ES-I3 (cell line): Measurements from ENCODE around the gene LMBRD1.
"Not testable (repeated sequence)": the region's sequence is repeated elsewhere in the genome, so short reads cannot be mapped to it uniquely, and the experiment has no call there.

ENCODE experiments used
- H3K36me3 ChIP-seq: 2 replicates; pipeline ENCODE4 v1.6.1; 2013; ENCODE audit warnings: mild to moderate bottlenecking, low read length, control low read depth, moderate library complexity; ENCODE audit not compliant: insufficient read depth
- H3K4me1 ChIP-seq: 2 replicates; pipeline ENCODE4 v1.6.1; 2013; ENCODE audit warnings: mild to moderate bottlenecking, control low read depth, low read length; ENCODE audit not compliant: insufficient read depth
- H3K9ac ChIP-seq: 2 replicates; pipeline ENCODE4 v1.6.1; 2013; ENCODE audit warnings: low read depth, mild to moderate bottlenecking, low read length, moderate library complexity
- H3K9me3 ChIP-seq: 2 replicates; pipeline ENCODE4 v1.6.1; 2013; ENCODE audit warnings: mild to moderate bottlenecking, low read length, moderate library complexity; ENCODE audit not compliant: control insufficient read depth, insufficient read depth

The LMBRD1 gene

GRCh38 chr6:69816569-69816968 lies 19.8 kb upstream of the LMBRD1 start:
- Histone ChIP-seq H3K36me3 (no peaks in the 10 kb centered on the region), H3K9me3 (no peaks in the 10 kb centered on the region), H3K4me1 (peaks cover 18% of the 10 kb centered on the region), H3K9ac (no peak overlapping the region)

- H3K4me1 ChIP-seq = peaks cover 18% of the 10 kb centered on the region
- H3K36me3 ChIP-seq = no peaks in the 10 kb centered on the region
- no peaks in the 10 kb centered on the region for H3K9me3 ChIP-seq
- H3K9ac ChIP-seq = no peak overlapping the region
These were observed 19.2 kb upstream of the LMBRD1 start for GRCh38 chr6:69816026-69816425.

GRCh38 chr6:69813508-69813907 lies 16.7 kb upstream of the LMBRD1 start:
- Histone ChIP-seq H3K9ac (no peak overlapping the region), H3K36me3 (no peaks in the 10 kb centered on the region), H3K4me1 (peaks cover 18% of the 10 kb centered on the region), H3K9me3 (no peaks in the 10 kb centered on the region)

- no peak overlapping the region for H3K9ac ChIP-seq
- H3K36me3 ChIP-seq = no peaks in the 10 kb centered on the region
- H3K9me3 ChIP-seq = no peaks in the 10 kb centered on the region
- peaks cover 18% of the 10 kb centered on the region for H3K4me1 ChIP-seq
These were observed 16.1 kb upstream of the LMBRD1 start for GRCh38 chr6:69812746-69813427.

GRCh38 chr6:69802995-69803394 lies 6.2 kb upstream of the LMBRD1 start:
- peaks cover 9% of the 10 kb centered on the region; the same call in 1 of the 2 replicates for H3K4me1 ChIP-seq
- no peaks in the 10 kb centered on the region for H3K9me3 ChIP-seq
- no peak overlapping the region for H3K9ac ChIP-seq
- no peaks in the 10 kb centered on the region for H3K36me3 ChIP-seq

- H3K9ac ChIP-seq = no peak overlapping the region
- peaks cover 9% of the 10 kb centered on the region; the same call in 1 of the 2 replicates for H3K4me1 ChIP-seq
- no peaks in the 10 kb centered on the region for H3K9me3 ChIP-seq
- no peaks in the 10 kb centered on the region for H3K36me3 ChIP-seq
These were observed 4.9 kb upstream of the LMBRD1 start for GRCh38 chr6:69801711-69802110.

- Histone ChIP-seq H3K36me3 (no peaks in the 10 kb centered on the region), H3K4me1 (peaks cover 9% of the 10 kb centered on the region; the same call in 1 of the 2 replicates), H3K9me3 (no peaks in the 10 kb centered on the region), H3K9ac (no peak overlapping the region)
These were observed 4.4 kb upstream of the LMBRD1 start for GRCh38 chr6:69801225-69801624.

- H3K36me3 ChIP-seq, H3K9me3 ChIP-seq, H3K4me1 ChIP-seq, H3K9ac ChIP-seq: not testable (repeated sequence)
These were observed 2.0 kb upstream of the LMBRD1 start for GRCh38 chr6:69798796-69799195.

GRCh38 chr6:69796073-69796641 lies 653 bp downstream of the LMBRD1 start:
- no peaks in the 10 kb centered on the region for H3K9me3 ChIP-seq
- H3K36me3 ChIP-seq = no peaks in the 10 kb centered on the region
- H3K4me1 ChIP-seq = peaks cover 6% of the 10 kb centered on the region; the same call in 1 of the 2 replicates
- H3K9ac ChIP-seq = peak overlapping the region; percentile 81

- no peaks in the 10 kb centered on the region for H3K9me3 ChIP-seq
- no peaks in the 10 kb centered on the region for H3K36me3 ChIP-seq
- H3K9ac ChIP-seq = peak overlapping the region; percentile 81
- H3K4me1 ChIP-seq = peaks cover 11% of the 10 kb centered on the region; the same call in 1 of the 2 replicates
These were observed 1.2 kb downstream of the LMBRD1 start for GRCh38 chr6:69795469-69796072.

- Histone ChIP-seq H3K36me3 (no peaks in the 10 kb centered on the region), H3K9me3 (no peaks in the 10 kb centered on the region), H3K9ac (no peak overlapping the region), H3K4me1 (peaks cover 11% of the 10 kb centered on the region; the same call in 1 of the 2 replicates)
These were observed 4.5 kb downstream of the LMBRD1 start for GRCh38 chr6:69792292-69792691.

GRCh38 chr6:69791065-69791471 lies 5.7 kb downstream of the LMBRD1 start:
- Histone ChIP-seq H3K9me3 (no peaks in the 10 kb centered on the region), H3K9ac (no peak overlapping the region), H3K36me3 (no peaks in the 10 kb centered on the region), H3K4me1 (peaks cover 11% of the 10 kb centered on the region; the same call in 1 of the 2 replicates)

- Histone ChIP-seq H3K36me3 (no peaks in the 10 kb centered on the region), H3K4me1 (peaks cover 11% of the 10 kb centered on the region; the same call in 1 of the 2 replicates), H3K9me3 (no peaks in the 10 kb centered on the region), H3K9ac (no peak overlapping the region)
These were observed 6.2 kb downstream of the LMBRD1 start for GRCh38 chr6:69790629-69791028.

GRCh38 chr6:69789578-69789977 lies 7.2 kb downstream of the LMBRD1 start:
- Histone ChIP-seq H3K9ac (no peak overlapping the region), H3K36me3 (no peaks in the 10 kb centered on the region), H3K9me3 (no peaks in the 10 kb centered on the region)

GRCh38 chr6:69787436-69787835 lies 9.4 kb downstream of the LMBRD1 start:
- peaks cover 11% of the 10 kb centered on the region; the same call in 1 of the 2 replicates for H3K4me1 ChIP-seq
- not testable (repeated sequence) for H3K9ac ChIP-seq, H3K9me3 ChIP-seq, H3K36me3 ChIP-seq

More at GRCh38 chr6:69789578-69789977, 7.2 kb downstream of the LMBRD1 start:
- peaks cover 11% of the 10 kb centered on the region; the same call in 1 of the 2 replicates for H3K4me1 ChIP-seq
